Parathyroid adenoma (tissue), 2 donors: ENCODE measurements around the gene ALKBH6.

Experiments
- H2AFZ ChIP-seq: fragments of 300-600 bp; sonication (generic); one replicate; pipeline ENCODE4 v1.7.0; 2017; ENCODE audit warnings: antibody characterized with exemption, mild to moderate bottlenecking
- H3K27ac ChIP-seq: fragments of 300-600 bp; sonication (generic); one replicate; pipeline ENCODE4 v1.7.0; 2017
- H3K27me3 ChIP-seq: fragments of 300-600 bp; sonication (generic); one replicate; pipeline ENCODE4 v1.7.0; 2017; ENCODE audit warnings: low read length; ENCODE audit not compliant: control insufficient read depth, insufficient read depth
- H3K36me3 ChIP-seq: fragments of 300-600 bp; sonication (generic); one replicate; pipeline ENCODE4 v1.7.0; 2017; ENCODE audit warnings: low read length; ENCODE audit not compliant: control insufficient read depth, insufficient read depth
- H3K4me1 ChIP-seq: fragments of 300-600 bp; sonication (generic); one replicate; pipeline ENCODE4 v1.7.0; 2017; ENCODE audit warnings: control low read depth
- H3K4me2 ChIP-seq: fragments of 300-600 bp; sonication (generic); one replicate; pipeline ENCODE4 v1.7.0; 2017; ENCODE audit warnings: low read length
- H3K4me3 ChIP-seq: fragments of 300-600 bp; sonication (generic); one replicate; pipeline ENCODE4 v1.7.0; 2017; ENCODE audit warnings: low read depth, low read length
- H3K79me2 ChIP-seq: fragments of 300-600 bp; sonication (generic); one replicate; pipeline ENCODE4 v1.7.0; 2017; ENCODE audit warnings: control low read depth
- H3K9ac ChIP-seq: fragments of 300-600 bp; sonication (generic); one replicate; pipeline ENCODE4 v1.7.0; 2017; ENCODE audit warnings: mild to moderate bottlenecking
- H3K9me3 ChIP-seq: fragments of 300-600 bp; sonication (generic); one replicate; pipeline ENCODE4 v1.7.0; 2017; ENCODE audit warnings: low read length; ENCODE audit not compliant: control insufficient read depth
- CTCF ChIP-seq: fragments of 300-600 bp; sonication (generic); IDR thresholded peaks from one replicate; pipeline ENCODE4 v1.7.0; 2017; ENCODE audit warnings: antibody characterized with exemption, mild to moderate bottlenecking
- donor health status: primary hyperparathyroidism.

Gene ALKBH6

DNA sequence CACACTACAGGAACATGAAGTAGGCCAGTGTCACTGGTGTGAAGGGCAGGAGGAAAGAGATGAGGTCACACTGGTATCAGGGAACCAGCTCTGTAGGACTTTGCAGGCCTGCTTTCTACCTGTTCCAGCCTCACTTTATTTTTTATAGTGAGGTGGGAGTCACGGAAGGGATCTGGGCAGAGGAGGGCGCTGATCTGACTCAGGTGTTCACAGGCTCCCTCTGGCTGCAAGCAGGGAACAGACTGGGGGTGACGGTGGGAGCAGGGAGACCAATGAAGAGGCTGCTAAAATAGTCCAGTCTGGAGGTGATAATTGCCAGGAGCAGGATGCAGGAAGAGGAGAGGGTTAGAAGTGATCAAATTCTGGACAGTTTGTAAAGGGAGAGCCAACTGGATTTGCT lies 37.2 kb upstream of the ALKBH6 start:
- Histone ChIP-seq H3K4me3 (no peak overlapping the region), H3K79me2 (peaks cover 13% of the 10 kb centered on the region), H3K4me1 (no peaks in the 10 kb centered on the region), H3K4me2 (no peak overlapping the region), H3K9me3 (no peaks in the 10 kb centered on the region), H2AFZ (no peak overlapping the region), H3K9ac (no peak overlapping the region), H3K27ac (no peak overlapping the region), H3K27me3 (no peaks in the 10 kb centered on the region), H3K36me3 (no peaks in the 10 kb centered on the region)
- no peak for TF ChIP-seq CTCF

- Histone ChIP-seq H3K4me1 (no peaks in the 10 kb centered on the region), H3K36me3 (no peaks in the 10 kb centered on the region), H3K4me2 (no peak overlapping the region), H3K27me3 (no peaks in the 10 kb centered on the region), H3K4me3 (no peak overlapping the region), H3K27ac (no peak overlapping the region), H3K9ac (no peak overlapping the region), H2AFZ (no peak overlapping the region), H3K79me2 (peaks cover 19% of the 10 kb centered on the region), H3K9me3 (no peaks in the 10 kb centered on the region)
- TF ChIP-seq CTCF, result no peak
Measured at GRCh38 chr19:36049080-36049698, 35.2 kb upstream of the ALKBH6 start.

GRCh38 chr19:36047835-36048234 lies 33.8 kb upstream of the ALKBH6 start:
- H3K4me1 ChIP-seq, result no peaks in the 10 kb centered on the region

GRCh38 chr19:36046443-36047050 lies 32.5 kb upstream of the ALKBH6 start:
- Histone ChIP-seq H3K4me1 (no peaks in the 10 kb centered on the region), H3K27ac (no peak overlapping the region), H3K4me3 (no peak overlapping the region), H3K27me3 (no peaks in the 10 kb centered on the region), H3K9ac (no peak overlapping the region), H3K9me3 (no peaks in the 10 kb centered on the region), H2AFZ (no peak overlapping the region), H3K79me2 (peaks cover 19% of the 10 kb centered on the region), H3K4me2 (no peak overlapping the region), H3K36me3 (no peaks in the 10 kb centered on the region)
- TF ChIP-seq CTCF, result no peak

More at GRCh38 chr19:36047835-36048234, 33.8 kb upstream of the ALKBH6 start:
- Histone ChIP-seq H3K36me3 (no peaks in the 10 kb centered on the region), H3K9me3 (no peaks in the 10 kb centered on the region), H3K4me3 (no peak overlapping the region), H3K79me2 (peaks cover 19% of the 10 kb centered on the region), H2AFZ (no peak overlapping the region), H3K4me2 (no peak overlapping the region), H3K27me3 (no peaks in the 10 kb centered on the region), H3K27ac (no peak overlapping the region), H3K9ac (no peak overlapping the region)
- TF ChIP-seq CTCF, result no peak

GRCh38 chr19:36043952-36044351 lies 29.9 kb upstream of the ALKBH6 start:
- Histone ChIP-seq H3K4me2 (no peak overlapping the region), H3K9ac (no peak overlapping the region), H3K4me1 (no peaks in the 10 kb centered on the region), H3K27me3 (no peaks in the 10 kb centered on the region), H2AFZ (no peak overlapping the region), H3K79me2 (peaks cover 22% of the 10 kb centered on the region), H3K4me3 (no peak overlapping the region), H3K9me3 (no peaks in the 10 kb centered on the region), H3K27ac (no peak overlapping the region), H3K36me3 (no peaks in the 10 kb centered on the region)
- no peak for TF ChIP-seq CTCF
